ENCODE results near the gene ASS1.
A peak's percentile ranks its signal among the peaks of the same experiment; 100 is the strongest.
"Not testable (repeated sequence)": the region's sequence is repeated elsewhere in the genome, so short reads cannot be mapped to it uniquely, and the experiment has no call there.

The ASS1 gene

GRCh38 chr9:130444565-130445221, at the start of gene ASS1:
TSS of gene ASS1 (plus strand) at chr9:130444961. CDS start at chr9:130452229, 7,268 bp downstream.
- DNase-seq = peak; percentile 85

- no peak for DNase-seq
Measured at GRCh38 chr9:130395810-130396435, 48.8 kb upstream of the ASS1 start.

GRCh38 chr9:130396581-130396980, 48.2 kb upstream of the ASS1 start:
- DNase-seq = no peak

- DNase-seq = no peak
Measured at GRCh38 chr9:130398487-130399240, 46.1 kb upstream of the ASS1 start.

GRCh38 chr9:130399768-130400167, 45.0 kb upstream of the ASS1 start:
- DNase-seq = no peak

- DNase-seq = no peak
Measured at GRCh38 chr9:130400870-130401269, 43.9 kb upstream of the ASS1 start.

GRCh38 chr9:130401742-130402141, 43.0 kb upstream of the ASS1 start:
- DNase-seq = not testable (repeated sequence)

- no peak for DNase-seq
Measured at GRCh38 chr9:130402243-130402642, 42.5 kb upstream of the ASS1 start.

GRCh38 chr9:130402645-130403440, 41.9 kb upstream of the ASS1 start:
- DNase-seq = no peak

- no peak for DNase-seq
Measured at GRCh38 chr9:130405657-130406257, 39.0 kb upstream of the ASS1 start.

- no peak for DNase-seq
Measured at GRCh38 chr9:130406278-130406895, 38.4 kb upstream of the ASS1 start.

- DNase-seq = no peak
Measured at GRCh38 chr9:130407916-130408663, 36.7 kb upstream of the ASS1 start.

GRCh38 chr9:130408669-130409068, 36.1 kb upstream of the ASS1 start:
- no peak for DNase-seq

GRCh38 chr9:130409246-130409645, 35.5 kb upstream of the ASS1 start:
- DNase-seq = no peak

GRCh38 chr9:130410443-130410842, 34.3 kb upstream of the ASS1 start:
- no peak for DNase-seq

- no peak for DNase-seq
Measured at GRCh38 chr9:130411566-130411915, 33.2 kb upstream of the ASS1 start.

- DNase-seq = no peak
Measured at GRCh38 chr9:130414081-130414731, 30.6 kb upstream of the ASS1 start.

- DNase-seq = no peak
Measured at GRCh38 chr9:130414910-130415746, 29.6 kb upstream of the ASS1 start.

GRCh38 chr9:130417602-130418001, 27.2 kb upstream of the ASS1 start:
- DNase-seq = no peak

GRCh38 chr9:130418776-130419175, 26.0 kb upstream of the ASS1 start:
- DNase-seq = no peak
